Progenitor cell of endocrine pancreas (in vitro differentiated cells): ENCODE measurements around the gene GPR171. TPM values are rescaled to one million over a fixed set of nuclear protein-coding genes. Genes with fewer than 3 reads are reported as not detected.
"Not testable (repeated sequence)": the region's sequence is repeated elsewhere in the genome, so short reads cannot be mapped to it uniquely, and the experiment has no call there.

Experiments used
- DNase-seq: peaks from one replicate; pipeline ENCODE4 v3.0.0; 2021; ENCODE audit warnings: low spot score; ENCODE audit not compliant: unreplicated experiment
- H3K27ac Mint-ChIP-seq: 2 replicates; pipeline ENCODE4 v1.8.0; 2021; ENCODE audit warnings: mild to moderate bottlenecking, moderate library complexity, mixed read lengths
- H3K27me3 Mint-ChIP-seq: 2 replicates; pipeline ENCODE4 v1.8.0; 2021; ENCODE audit warnings: mixed read lengths
- H3K36me3 Mint-ChIP-seq: 2 replicates; pipeline ENCODE4 v1.8.0; 2022; ENCODE audit warnings: mixed read lengths; ENCODE audit not compliant: insufficient read depth
- H3K4me1 Mint-ChIP-seq: 2 replicates; pipeline ENCODE4 v1.8.0; 2021; ENCODE audit warnings: low read depth, mixed read lengths
- H3K4me3 Mint-ChIP-seq: 2 replicates; pipeline ENCODE4 v1.8.0; 2021; ENCODE audit warnings: low read depth, mild to moderate bottlenecking, moderate library complexity, mixed read lengths
- H3K9me3 Mint-ChIP-seq: 2 replicates; pipeline ENCODE4 v1.8.0; 2021; ENCODE audit warnings: low read depth, mixed read lengths
- total RNA-seq: library from RNA; stranded (reverse); gene quantifications from 2 replicates; pipeline ENCODE4 v1.2.1, GENCODE V29; 2021
- TF ChIP-seq, protein P1 (sequence below): fragments of 200-600 bp; sonication (generic); IDR thresholded peaks from one replicate; pipeline ENCODE4 v1.5.0; 2021; ENCODE audit warnings: antibody characterized with exemption, mild to moderate bottlenecking; ENCODE audit not compliant: unreplicated experiment

Gene GPR171
- total RNA-seq, 1 donor from 2014 or later: not detected

DNA sequence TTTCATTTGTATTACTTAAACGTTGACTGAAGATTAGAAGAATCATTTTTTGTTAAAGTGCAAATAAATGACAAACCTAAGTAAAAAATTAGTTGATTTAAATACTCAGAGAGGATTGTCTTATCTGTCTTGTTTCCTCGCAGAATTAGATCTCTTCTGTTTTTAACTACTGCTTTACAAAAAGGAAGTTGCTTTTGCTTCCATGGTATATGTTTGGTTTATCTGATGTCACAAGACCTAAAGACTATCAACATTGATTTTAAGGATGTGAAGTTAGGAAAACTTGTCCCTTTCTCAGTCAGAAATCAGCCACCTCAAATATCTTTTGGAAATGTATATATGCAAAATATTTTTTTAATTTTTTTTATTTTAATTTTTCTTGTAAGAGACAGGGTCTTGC, 28.7 kb downstream of the GPR171 start:
- Mint-ChIP-seq H3K9me3 (no peaks in the 10 kb centered on the region), H3K27me3 (no peaks in the 10 kb centered on the region), H3K27ac (no peak overlapping the region), H3K4me3 (no peak overlapping the region), H3K4me1 (peaks cover 10% of the 10 kb centered on the region), H3K36me3 (no peaks in the 10 kb centered on the region)
- TF ChIP-seq, protein P1, sequence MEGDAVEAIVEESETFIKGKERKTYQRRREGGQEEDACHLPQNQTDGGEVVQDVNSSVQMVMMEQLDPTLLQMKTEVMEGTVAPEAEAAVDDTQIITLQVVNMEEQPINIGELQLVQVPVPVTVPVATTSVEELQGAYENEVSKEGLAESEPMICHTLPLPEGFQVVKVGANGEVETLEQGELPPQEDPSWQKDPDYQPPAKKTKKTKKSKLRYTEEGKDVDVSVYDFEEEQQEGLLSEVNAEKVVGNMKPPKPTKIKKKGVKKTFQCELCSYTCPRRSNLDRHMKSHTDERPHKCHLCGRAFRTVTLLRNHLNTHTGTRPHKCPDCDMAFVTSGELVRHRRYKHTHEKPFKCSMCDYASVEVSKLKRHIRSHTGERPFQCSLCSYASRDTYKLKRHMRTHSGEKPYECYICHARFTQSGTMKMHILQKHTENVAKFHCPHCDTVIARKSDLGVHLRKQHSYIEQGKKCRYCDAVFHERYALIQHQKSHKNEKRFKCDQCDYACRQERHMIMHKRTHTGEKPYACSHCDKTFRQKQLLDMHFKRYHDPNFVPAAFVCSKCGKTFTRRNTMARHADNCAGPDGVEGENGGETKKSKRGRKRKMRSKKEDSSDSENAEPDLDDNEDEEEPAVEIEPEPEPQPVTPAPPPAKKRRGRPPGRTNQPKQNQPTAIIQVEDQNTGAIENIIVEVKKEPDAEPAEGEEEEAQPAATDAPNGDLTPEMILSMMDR: no peak
- no peak for DNase-seq

DNA sequence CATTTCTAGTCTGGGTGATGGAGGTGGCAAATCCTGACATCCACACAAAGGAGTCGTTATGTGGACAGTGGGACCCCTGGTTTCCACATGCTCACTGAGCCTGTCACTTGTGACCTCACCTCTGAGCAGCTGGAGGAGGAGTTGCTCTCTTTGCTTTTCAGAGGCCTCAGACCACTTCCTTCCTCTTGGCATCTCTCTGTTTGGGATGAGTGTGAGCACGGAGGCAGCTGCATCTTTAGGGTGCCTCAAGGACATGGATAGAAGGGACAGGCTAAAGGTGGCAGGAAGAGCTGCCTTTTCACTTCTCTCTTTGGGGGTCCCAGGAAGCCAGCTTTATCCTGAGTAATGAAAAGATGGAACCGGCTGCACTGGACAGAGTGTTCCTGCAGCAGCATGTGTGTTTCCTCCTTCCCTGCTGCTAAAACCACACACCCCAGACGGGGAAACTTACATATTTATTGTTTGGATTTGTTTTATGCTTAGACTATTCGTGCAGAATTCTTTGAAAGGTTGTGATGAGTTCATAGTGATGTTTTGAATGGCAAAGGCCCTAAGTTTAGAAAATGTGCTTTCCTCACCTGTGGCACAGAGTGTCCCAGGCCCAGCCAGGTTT, 31.8 kb downstream of the GPR171 start:
- H3K36me3 Mint-ChIP-seq: no peaks in the 10 kb centered on the region
- H3K4me1 Mint-ChIP-seq: peaks cover 5% of the 10 kb centered on the region
- no peak overlapping the region for H3K27ac Mint-ChIP-seq
- no peaks in the 10 kb centered on the region for H3K27me3 Mint-ChIP-seq
- DNase-seq: no peak
- H3K4me3 Mint-ChIP-seq: no peak overlapping the region
- TF ChIP-seq, protein P1: no peak
- no peaks in the 10 kb centered on the region for H3K9me3 Mint-ChIP-seq

DNA sequence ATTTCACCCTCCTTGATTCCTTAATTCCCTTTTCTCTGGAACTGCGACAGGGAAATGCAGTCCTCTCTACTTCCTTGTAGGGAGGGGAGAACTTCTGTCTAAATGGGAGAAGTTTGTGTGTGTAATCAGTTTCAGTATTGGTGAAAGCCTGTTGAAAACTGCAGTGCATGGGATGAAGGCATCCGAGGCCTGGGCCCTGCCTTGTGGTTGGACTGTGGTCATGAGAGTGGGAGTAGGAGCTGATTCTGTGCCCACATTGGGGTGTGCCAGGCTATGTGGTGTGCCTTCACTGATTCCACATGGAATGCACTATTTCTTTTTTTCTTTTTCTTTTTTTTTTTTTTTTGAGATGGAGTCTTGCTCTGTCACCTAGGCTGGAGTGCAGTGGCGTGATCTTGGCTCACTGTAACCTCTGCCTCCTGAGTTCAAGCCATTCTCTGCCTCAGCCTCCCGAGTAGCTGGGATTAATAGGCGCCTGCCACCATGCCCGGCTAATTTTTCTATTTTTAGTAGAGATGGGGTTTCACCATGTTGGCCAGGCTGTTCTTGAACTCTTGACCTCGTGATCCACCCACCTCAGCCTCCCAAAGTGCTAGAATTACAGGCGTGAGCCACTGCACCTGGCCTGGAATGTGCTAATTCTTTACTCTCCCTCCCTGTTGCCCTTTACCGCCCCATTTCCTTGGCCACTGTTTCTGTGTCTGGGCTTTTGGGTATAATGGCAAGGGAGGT, 32.9 kb downstream of the GPR171 start:
- not testable (repeated sequence) for H3K4me3 Mint-ChIP-seq, H3K27me3 Mint-ChIP-seq, H3K27ac Mint-ChIP-seq, DNase-seq, H3K9me3 Mint-ChIP-seq, H3K4me1 Mint-ChIP-seq, H3K36me3 Mint-ChIP-seq

DNA sequence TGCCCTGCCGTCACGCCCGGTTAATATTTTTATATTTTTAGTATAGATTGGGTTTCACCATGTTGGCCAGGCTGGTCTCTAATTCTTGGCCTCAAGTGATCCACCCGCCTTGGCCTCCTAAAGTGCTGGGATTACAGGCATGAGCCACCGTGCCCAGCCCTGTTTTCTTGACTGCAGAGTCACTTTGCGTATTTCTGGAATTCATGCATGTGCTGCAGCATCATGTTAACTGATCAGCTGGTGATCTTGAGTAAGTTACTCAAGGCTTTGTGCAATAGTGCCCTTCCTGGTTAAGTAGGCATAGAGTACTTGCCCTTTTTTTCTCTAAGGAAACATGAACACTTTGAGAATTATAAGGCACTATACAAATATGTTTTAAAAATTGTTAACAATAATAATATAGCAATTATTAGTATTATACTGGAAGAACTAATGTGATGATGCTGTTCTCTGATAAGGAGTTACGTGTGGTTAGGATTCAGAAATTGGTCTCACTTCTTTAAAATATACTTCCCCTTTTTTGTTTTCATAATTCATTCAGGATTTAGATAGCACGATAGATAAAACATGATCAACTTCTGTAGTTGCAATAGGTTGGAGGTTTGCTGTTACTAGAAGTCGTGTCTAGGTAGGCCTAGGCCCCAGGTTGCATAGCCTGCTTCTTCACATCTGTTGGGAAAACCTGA, 33.6 kb downstream of the GPR171 start:
- Mint-ChIP-seq H3K27ac (no peak overlapping the region), H3K4me1 (peaks cover 1% of the 10 kb centered on the region), H3K27me3 (no peaks in the 10 kb centered on the region), H3K36me3 (no peaks in the 10 kb centered on the region), H3K4me3 (no peak overlapping the region), H3K9me3 (no peaks in the 10 kb centered on the region)
- TF ChIP-seq, protein P1: no peak
- no peak for DNase-seq

DNA sequence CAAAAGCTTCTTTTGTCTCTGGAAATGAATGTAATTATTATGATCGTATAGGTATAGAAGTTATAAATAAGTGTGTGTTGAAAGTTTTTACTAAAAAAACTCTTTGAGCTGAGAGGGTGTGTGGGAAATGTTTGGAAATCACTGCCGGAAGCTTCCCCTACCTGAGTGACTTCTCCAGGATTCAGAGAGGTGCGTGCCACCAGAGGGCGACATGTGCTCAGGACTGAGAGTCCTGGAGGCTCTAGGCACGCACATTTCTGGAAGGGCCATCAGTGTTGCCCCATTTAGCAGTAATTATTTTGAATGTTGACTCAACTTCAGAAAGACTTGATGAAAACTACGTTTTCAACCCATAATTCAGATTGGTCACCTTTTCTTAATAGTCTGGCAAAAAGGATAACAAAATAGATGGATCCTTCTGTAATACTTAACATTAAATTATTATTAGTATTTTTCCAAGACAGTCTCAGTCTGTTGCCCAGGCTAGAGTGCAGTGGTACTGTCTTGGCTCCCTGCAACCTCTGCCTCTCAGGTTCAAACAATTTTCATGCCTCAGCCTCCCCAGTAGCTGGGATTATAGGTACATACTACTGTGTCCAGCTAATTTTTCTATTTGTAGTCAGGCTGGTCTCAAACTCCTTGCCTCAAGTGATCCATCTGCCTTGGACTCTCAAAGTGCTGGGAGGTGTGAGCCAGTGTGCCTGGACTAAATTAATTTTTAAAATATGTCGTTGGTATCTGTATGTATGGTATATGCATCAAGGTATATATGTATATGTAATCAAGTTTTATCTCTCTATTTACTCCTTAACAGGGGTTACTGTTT, 34.5 kb downstream of the GPR171 start:
- Mint-ChIP-seq H3K4me3 (no peak overlapping the region), H3K27ac (no peak overlapping the region), H3K4me1 (no peaks in the 10 kb centered on the region), H3K36me3 (no peaks in the 10 kb centered on the region), H3K9me3 (no peaks in the 10 kb centered on the region), H3K27me3 (no peaks in the 10 kb centered on the region)
- DNase-seq: peak; percentile 54
- TF ChIP-seq, protein P1: peak; percentile 91
